Heart right ventricle (tissue), 16 donors: ENCODE results near the gene CACNA2D4. TPM values are rescaled to one million over a fixed set of nuclear protein-coding genes. Genes with fewer than 3 reads are reported as not detected.
"Not testable (repeated sequence)": the region's sequence is repeated elsewhere in the genome, so short reads cannot be mapped to it uniquely, and the experiment has no call there.

Experiments used
- ATAC-seq, 8 donors: fragments of 200-7000 bp; cut with Tn5 transposase; one replicate each; pipeline ENCODE4 v1.9.1; 2020; ENCODE audit warnings: mild to moderate bottlenecking in 8 of 8, moderate library complexity in 8 of 8, moderate number of reproducible peaks in 1 of 8
- DNase-seq, 2 donors: peaks; one replicate each; pipeline ENCODE4 v3.0.0-alpha.2; 2020
- H3K27ac ChIP-seq, 10 donors: fragments of 200-600 bp; sonication (generic) in 2 of 10; one replicate each; pipeline versions ENCODE4 v1.5.0 to v1.8.0; 2020 to 2022; ENCODE audit warnings: mild to moderate bottlenecking in 3 of 10
- H3K27me3 ChIP-seq, 7 donors: fragments of 200-600 bp; one replicate each; pipeline ENCODE4 v1.8.0; 2021 to 2022; ENCODE audit warnings: mild to moderate bottlenecking in 2 of 7
- H3K36me3 ChIP-seq, 9 donors: fragments of 200-600 bp; sonication (generic) in 1 of 9; one replicate each; pipeline versions ENCODE4 v1.5.0 to v1.8.0; 2020 to 2022; ENCODE audit warnings: mild to moderate bottlenecking in 2 of 9
- H3K4me1 ChIP-seq, 9 donors: fragments of 200-600 bp; sonication (generic) in 1 of 9; one replicate each; pipeline versions ENCODE4 v1.5.0 to v1.8.0; 2020 to 2022; ENCODE audit warnings: mild to moderate bottlenecking in 4 of 9
- H3K4me3 ChIP-seq, 10 donors: fragments of 200-600 bp; sonication (generic) in 2 of 10; one replicate each; pipeline versions ENCODE4 v1.5.0 to v1.8.0; 2020 to 2022; ENCODE audit warnings: mild to moderate bottlenecking in 7 of 10, moderate library complexity in 2 of 10
- H3K9me3 ChIP-seq, 11 donors: fragments of 200-600 bp in 10 of 11; sonication (generic) in 2 of 11; one replicate each; pipeline versions ENCODE4 v1.5.0 to v1.8.0; 2013 to 2022; ENCODE audit warnings: mild to moderate bottlenecking in 2 of 11, control low read depth in 1 of 11, moderate library complexity in 1 of 11
- WGBS, 2 donors: extraction: QIAGEN DNeasy Blood & Tissue Kit; methylation state at CpG; one replicate each; pipeline ENCODE4 v1.1.7; 2013; ENCODE audit warnings: inconsistent platforms in 1 of 2; 5-methylcytosine and 5-hydroxymethylcytosine counted together
- intact Hi-C, 10 donors: fragments of 100-400 bp; cut with DNase I; formaldehyde crosslinking; loops; one replicate each; pipeline versions ENCODE4 v1.11.1 to v1.14.2; 2022
- polyA plus RNA-seq, 2 donors: library from polyadenylated mRNA; stranded (reverse); fragments of 200-250 nt; gene quantifications; one replicate each; pipeline ENCODE4 v1.2.3, GENCODE V29; 2013
- total RNA-seq, 10 donors: library from RNA; stranded (reverse); fragmentation: NEBNext Ultra II Directional in 3 of 10; extraction: Animal tissue kit (Norgen Biotek cat#: 25700) in 3 of 10; gene quantifications; one replicate each; pipeline versions ENCODE4 v1.2.1 to v1.2.4, GENCODE V29; 2021 to 2023
- TF ChIP-seq, protein P1 (sequence below), 9 donors: fragments of 200-600 bp; sonication (generic) in 2 of 9; IDR thresholded peaks; one replicate each; pipeline versions ENCODE4 v1.5.0 to v1.8.0; 2021 to 2022; ENCODE audit warnings: antibody characterized with exemption in 9 of 9, mild to moderate bottlenecking in 5 of 9, moderate library complexity in 1 of 9
- donor health status: Arrhythmogenic right ventricular cardiomyopathy.
- donor health status: ischemic (EF 13 %, LVEDD 7.1; RV severe dilation, severe dysfunction).
- donor health status: healthy with polysubstance abuse.
- donor health status: DM: no; HTN: yes; CAD: no.
- donor health status: DM: no; HTN: no; CAD: no.
- donor health status: ischemic (EF 25% LVEDD 6.9; RV normal size, moderate dysfunction).
- donor health status: ischemic (EF 25% LVEDD 5.7; RV mildly dilated, moderate dysfunction).
- donor health status: healthy.
- donor health status: DM: yes; HTN: yes; CAD: no.
- donor health status: Ischemic cardiomyopathy.
- donor health status: ischemic (EF 35%, LVEDD 5.7; RV mildly dilated, moderate dysfunction).
- donor health status: nonischemic (EF 11% LVEDD 7.7; RV severe dilation, severe dysfunction).
- donor health status: DM: yes; HTN: yes; CAD: no.
- donor health status: PGD.
- donor health status: ischemic (EF 29% LVEDD 5.4; RV normal size, mild dysfunction).
- donor health status: nonischemic (EF 23%, LVEDD 6.1; RV moderate dilation, normal function).

Gene CACNA2D4
- total and polyA plus RNA-seq, 12 donors: 0.19 to 6.2 (median 0.95) TPM

DNA sequence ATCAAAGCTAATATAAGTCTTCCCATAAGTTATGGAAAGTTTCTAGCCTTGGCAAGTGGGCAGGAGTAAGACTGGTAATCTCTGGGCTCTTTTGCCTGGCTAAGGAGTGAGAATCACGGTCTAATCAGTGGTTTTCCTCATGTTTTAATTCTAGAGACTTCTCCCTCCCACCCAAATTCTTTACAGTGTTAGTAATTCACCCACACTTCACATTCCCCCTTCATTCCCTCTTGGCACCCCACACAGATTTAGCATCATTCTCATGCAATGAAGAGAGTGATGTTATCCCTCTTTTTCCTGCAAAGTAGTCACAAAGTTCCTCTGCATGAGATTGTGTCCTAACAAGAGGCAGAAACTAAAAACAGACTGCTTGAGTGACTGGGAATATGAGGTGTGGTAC lies 28.6 kb upstream of the CACNA2D4 start:
- Histone ChIP-seq H3K27me3 (no peaks in the 10 kb centered on the region), H3K27ac (no peak overlapping the region), H3K36me3 (peaks cover 0 to 82% (median 7%) of the 10 kb centered on the region in 9 donors), H3K9me3 (peaks cover 0 to 10% (median 0%) of the 10 kb centered on the region in 11 donors), H3K4me3 (no peak overlapping the region), H3K4me1 (peaks cover 0 to 12% (median 4%) of the 10 kb centered on the region in 9 donors)
- ATAC-seq: peak in 1 of 8 donors; percentile 49
- intact Hi-C loops: no loop called here
- DNase-seq: no peak
- WGBS, 2 donors: 71 to 78% methylated on average over 1 of the region's 1 CpG
- TF ChIP-seq, protein P1, sequence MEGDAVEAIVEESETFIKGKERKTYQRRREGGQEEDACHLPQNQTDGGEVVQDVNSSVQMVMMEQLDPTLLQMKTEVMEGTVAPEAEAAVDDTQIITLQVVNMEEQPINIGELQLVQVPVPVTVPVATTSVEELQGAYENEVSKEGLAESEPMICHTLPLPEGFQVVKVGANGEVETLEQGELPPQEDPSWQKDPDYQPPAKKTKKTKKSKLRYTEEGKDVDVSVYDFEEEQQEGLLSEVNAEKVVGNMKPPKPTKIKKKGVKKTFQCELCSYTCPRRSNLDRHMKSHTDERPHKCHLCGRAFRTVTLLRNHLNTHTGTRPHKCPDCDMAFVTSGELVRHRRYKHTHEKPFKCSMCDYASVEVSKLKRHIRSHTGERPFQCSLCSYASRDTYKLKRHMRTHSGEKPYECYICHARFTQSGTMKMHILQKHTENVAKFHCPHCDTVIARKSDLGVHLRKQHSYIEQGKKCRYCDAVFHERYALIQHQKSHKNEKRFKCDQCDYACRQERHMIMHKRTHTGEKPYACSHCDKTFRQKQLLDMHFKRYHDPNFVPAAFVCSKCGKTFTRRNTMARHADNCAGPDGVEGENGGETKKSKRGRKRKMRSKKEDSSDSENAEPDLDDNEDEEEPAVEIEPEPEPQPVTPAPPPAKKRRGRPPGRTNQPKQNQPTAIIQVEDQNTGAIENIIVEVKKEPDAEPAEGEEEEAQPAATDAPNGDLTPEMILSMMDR (IDR thresholded peaks at IDR 0.05): no peak

DNA sequence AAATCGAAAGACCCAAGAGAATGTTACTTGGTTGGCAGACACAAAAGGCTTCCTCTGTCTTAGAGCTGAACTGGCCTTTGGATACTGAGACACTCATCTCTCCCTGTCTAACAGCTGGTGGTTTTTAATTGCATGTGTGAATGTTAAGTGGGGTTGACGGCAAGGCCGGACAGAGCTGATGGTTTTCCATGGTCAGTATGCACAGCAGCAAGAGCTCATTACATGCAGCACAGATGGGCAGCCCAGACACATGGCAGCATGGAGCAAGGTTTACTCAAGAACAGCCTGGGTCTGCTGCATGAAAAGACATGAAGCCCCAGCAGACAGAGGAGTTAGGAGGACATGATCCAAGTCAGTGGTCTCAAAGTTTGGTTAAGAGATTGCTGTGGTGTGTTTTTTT lies 27.8 kb upstream of the CACNA2D4 start:
- Histone ChIP-seq H3K36me3 (peaks cover 0 to 81% (median 7%) of the 10 kb centered on the region in 9 donors), H3K4me3 (no peak overlapping the region), H3K27me3 (no peaks in the 10 kb centered on the region), H3K4me1 (peaks cover 0 to 12% (median 4%) of the 10 kb centered on the region in 9 donors), H3K9me3 (peaks cover 0 to 10% (median 0%) of the 10 kb centered on the region in 11 donors), H3K27ac (no peak overlapping the region)
- WGBS, 2 donors: 79 to 84% methylated on average over 3 of the region's 3 CpGs
- intact Hi-C loops: no loop called here
- ATAC-seq: peak in 1 of 8 donors; percentile 34
- TF ChIP-seq, protein P1 (IDR thresholded peaks at IDR 0.05): no peak
- DNase-seq: no peak

DNA sequence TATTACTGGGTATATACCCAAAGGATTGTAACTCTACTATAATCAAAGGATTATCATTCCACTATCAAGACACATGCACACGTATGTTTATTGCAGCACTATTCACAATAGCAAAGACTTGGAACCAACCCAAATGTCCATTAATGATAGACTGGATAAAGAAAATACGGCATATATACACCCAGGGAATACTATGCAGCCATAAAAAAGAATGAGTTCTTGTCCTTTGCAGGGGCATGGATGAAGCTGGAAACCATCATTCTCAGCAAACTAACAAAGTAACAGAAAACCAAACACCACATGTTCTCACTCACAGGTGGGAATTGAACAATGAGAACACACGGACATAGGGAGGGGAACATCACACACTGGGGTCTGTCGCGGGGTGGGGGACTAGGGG lies 27.1 kb upstream of the CACNA2D4 start:
- H3K4me3 ChIP-seq, H3K9me3 ChIP-seq, H3K27ac ChIP-seq, DNase-seq, H3K27me3 ChIP-seq, intact Hi-C loops, ATAC-seq: not testable (repeated sequence)
- Histone ChIP-seq H3K36me3 (peaks cover 0 to 81% (median 7%) of the 10 kb centered on the region in 9 donors), H3K4me1 (peaks cover 0 to 12% (median 3%) of the 10 kb centered on the region in 9 donors)
- WGBS, 2 donors: 87 to 98% methylated on average over 5 of the region's 5 CpGs

DNA sequence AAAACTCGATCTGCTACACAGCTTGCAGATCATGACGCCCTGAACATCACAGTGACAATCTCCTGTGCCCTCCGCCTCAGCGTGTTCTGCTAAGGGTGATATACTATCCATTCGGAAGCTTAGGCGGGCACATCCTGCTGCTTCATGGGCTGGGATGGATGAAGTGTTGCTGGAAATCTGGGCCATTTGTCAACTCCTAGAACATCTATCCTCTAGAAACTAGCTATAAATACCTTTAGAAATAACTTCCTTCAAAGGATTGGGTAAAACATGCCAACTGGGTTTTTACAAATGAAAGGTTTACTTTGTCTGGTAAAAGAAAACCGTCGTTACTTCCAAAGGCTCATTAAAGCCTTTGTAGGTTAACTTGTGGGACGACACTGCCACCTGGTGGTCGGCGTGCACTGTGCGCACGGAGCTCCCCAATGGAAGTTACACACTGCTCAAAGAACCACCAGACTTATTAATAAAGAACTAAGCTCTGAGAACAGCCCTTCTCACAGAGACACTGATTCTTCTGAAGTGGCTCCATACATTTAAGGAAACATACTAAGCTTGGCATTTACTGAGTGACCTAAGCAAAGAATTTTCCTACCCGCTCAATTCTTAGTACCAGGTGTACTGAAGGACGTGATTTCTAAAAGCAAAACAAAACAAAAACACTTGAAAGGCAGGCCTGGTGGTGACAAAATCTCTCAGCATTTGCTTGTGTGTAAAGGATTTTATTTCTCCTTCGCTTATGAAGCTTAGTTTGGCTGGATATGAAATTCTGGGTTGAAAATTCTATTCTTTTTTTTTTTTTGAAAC lies 21.6 kb upstream of the CACNA2D4 start:
- intact Hi-C loops: loop anchor here (1.0 to 10.0 kb wide), 10 partner anchors 143 to 308 kb away; no protein-coding TSS in a partner anchor
- DNase-seq (peak; percentile 88 to 92), ATAC-seq (peak; percentile 64 to 91 (median 86))
- Histone ChIP-seq H3K9me3 (peaks cover 0 to 5% (median 0%) of the 10 kb centered on the region in 11 donors), H3K36me3 (peaks cover 0 to 39% (median 0%) of the 10 kb centered on the region in 9 donors), H3K27me3 (no peaks in the 10 kb centered on the region), H3K27ac (peak overlapping the region in 2 of 10 donors; percentile 7 to 37), H3K4me3 (peak overlapping the region in 1 of 10 donors; percentile 6), H3K4me1 (peaks cover 4 to 31% (median 11%) of the 10 kb centered on the region in 9 donors)
- TF ChIP-seq, protein P1 (IDR thresholded peaks at IDR 0.05): peak; percentile 90 to 99 (median 98)
- 28 to 29% methylated on average over 16 of the region's 16 CpGs for WGBS, 2 donors
